Stimulated activated CD8-positive, alpha-beta memory T cell treated with anti-CD3 and anti-CD28 coated beads, Interleukin-2, amount 100 ng/mL, for 1 hour (primary cell): Measurements from ENCODE around the gene MGAT5.
"Not testable (repeated sequence)": the region's sequence is repeated elsewhere in the genome, so short reads cannot be mapped to it uniquely, and the experiment has no call there.

Experiments used
- DNase-seq, 2 donors: peaks; one replicate each; pipeline ENCODE4 v3.0.0-alpha.2; 2020; ENCODE audit warnings: low read depth in 2 of 2

MGAT5 gene

DNA sequence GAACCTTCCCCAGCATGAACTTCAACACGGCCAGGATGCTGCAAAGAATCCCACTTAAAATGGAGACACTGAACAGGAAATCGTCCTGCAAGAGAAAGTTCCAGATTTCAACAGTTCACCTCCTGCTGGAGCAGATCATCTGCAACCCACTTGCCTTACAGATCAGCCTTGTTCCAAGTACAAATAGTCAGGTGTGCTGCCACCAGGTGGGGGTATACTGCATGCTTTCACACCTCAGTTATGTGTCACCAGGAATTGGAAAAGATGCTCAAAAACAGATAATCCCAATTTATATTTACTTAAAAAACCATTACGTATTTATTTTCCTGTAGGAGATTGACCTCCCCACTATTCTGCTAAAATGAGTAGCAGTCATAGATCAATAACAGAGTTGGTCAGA, 212.3 kb downstream of the MGAT5 start:
- DNase-seq = no peak

GRCh38 chr2:134468164-134468563, 214.3 kb downstream of the MGAT5 start:
- DNase-seq = no peak

DNA sequence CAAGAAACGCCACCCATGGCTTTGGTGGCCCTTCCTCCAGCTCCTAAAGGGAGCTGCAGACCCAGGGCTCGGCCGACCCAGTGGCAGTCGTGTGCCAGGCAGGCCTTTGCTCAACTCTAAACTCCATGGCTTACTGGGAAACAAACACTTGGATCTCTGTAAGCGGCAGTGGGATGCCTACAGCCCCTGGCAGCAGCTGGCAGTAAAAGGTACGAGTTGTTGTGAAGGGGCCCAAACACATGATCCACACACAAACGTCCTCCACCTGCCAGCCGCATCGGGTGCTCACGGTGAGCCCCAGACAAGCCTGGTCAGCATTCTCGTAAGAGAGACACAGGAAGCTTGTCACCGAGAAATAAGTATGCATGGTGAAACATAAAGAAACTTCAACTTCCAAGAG, 214.9 kb downstream of the MGAT5 start:
- no peak for DNase-seq

DNA sequence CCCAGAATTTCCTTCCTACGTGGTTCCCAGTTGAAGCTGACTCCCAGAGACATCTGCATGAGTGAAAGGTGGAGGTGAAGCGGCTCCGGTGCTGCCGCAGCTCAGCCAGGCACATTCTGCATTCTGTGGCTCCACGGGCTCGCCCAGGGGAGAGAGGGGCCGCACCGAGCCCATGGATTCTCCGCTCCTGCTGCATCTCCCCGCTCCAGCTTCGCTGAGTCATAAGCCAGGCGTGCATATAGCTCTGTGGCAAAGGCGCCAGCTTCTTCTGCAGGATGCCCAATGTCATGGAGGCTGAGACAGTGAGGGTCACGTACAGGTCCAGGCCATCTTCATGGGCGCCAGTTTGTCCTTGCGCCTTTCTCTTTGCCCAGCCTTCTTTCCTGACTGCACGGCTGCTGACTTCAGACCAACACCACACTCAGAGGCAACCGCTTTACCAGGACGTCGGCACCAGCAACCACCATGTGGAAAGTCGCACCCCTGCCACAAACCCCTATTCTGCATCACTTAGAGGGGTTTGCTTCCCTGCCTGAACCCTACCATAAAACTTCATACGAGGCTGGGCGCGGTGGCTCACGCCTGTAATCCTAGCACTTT, 215.7 kb downstream of the MGAT5 start:
- no peak for DNase-seq

GRCh38 chr2:134470561-134471168, 216.8 kb downstream of the MGAT5 start:
- DNase-seq = no peak

GRCh38 chr2:134476982-134477381, 223.1 kb downstream of the MGAT5 start:
- DNase-seq = not testable (repeated sequence)

GRCh38 chr2:134479696-134480330, 225.9 kb downstream of the MGAT5 start:
- DNase-seq = no peak

DNA sequence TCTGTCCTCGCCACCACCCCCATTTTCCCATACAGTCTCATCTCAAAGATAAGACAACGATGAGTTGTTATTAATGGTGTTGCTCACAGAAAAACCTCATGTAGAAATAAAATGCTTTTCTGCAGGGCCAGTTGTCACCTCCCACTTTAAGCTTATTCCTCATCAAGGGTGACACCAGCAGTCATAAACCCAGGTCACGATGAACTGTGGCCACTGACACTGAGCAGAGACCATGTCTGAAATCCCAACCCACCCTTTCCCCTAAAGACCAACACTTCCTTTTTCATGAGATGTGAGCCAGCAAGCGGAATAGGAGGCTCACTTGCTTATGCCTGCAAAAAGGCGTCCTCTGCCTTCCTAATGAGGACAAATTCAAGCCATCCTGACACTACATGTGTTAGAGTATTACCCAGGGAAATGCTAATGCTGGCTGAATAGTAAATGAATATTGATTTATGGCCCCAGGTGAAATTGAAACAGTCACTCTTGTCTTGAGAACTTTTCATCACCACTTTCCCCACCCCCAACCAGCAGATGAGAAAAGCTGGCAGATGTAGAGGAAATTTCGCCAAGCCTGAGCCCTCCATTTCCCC, 228.4 kb downstream of the MGAT5 start:
- DNase-seq = no peak

GRCh38 chr2:134482766-134483340, 229.0 kb downstream of the MGAT5 start:
- DNase-seq = no peak

DNA sequence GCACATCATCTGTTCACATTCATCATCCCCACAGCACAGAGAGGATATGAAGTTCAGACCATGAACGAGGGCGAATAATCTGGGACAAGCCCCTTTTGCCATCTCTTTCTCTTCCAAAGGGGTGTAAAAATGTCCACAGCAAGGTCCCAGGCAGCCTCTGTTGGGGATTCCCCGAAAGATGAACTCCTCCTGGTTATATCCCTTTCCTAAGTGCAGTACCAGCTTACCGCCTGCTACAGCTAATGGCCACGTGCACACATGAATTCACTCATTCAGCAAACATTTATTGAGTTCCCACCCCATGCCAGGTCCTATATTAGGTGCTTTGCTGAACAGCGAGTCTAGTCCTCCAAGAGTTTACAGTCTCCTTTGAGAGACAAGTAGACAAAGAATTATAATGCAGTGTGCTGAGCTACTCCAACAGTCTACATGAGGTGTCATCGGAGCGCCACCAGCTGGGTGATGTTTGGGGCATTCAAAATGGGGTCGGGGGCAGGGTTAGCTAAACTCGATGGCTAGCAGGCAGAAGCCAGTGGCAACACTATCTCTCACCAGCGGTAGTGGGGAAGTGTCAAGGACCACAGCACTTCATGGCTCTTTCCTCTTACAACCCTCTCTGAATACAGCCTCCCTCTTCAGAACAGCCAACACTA, 236.0 kb downstream of the MGAT5 start:
- no peak for DNase-seq

DNA sequence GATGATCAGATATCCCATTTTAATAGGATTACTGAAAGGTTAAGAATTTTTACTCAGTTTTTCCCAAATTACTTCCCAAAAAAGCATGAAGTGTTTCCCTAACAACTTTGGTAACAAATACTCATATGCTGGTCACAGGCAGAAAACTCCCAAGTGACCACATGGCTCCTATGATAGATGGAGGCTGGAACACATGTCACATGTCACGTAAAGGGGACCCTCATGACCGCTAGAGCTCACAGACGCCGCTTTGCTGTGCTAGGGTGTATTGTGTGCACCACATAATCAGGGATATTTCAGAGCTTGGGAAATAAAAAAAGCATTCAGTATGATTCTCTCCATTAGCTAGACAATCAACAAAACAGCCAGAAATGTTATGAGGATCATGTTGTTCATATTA, 236.7 kb downstream of the MGAT5 start:
- DNase-seq = no peak

DNA sequence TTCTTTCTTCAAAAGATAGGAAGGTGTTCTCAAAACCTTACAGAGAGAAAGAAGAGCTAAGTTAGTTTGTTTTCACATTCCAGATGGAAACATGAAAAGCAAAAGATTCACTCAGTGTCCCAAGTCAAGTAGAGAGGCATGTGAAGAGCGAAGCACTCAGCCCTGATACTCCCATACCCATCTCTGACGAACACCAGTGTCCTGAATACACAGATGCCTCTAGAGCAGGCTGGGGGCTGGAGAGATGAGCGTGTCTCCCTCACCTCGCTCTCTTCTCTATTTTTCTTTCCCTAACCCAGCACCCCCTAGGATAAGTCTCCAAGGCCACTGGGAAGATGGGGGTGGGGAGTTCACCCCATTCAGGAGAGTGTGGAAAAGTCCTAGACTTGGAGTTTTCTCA, 237.2 kb downstream of the MGAT5 start:
- no peak for DNase-seq

GRCh38 chr2:134491771-134492441, 238.0 kb downstream of the MGAT5 start:
- DNase-seq = no peak

DNA sequence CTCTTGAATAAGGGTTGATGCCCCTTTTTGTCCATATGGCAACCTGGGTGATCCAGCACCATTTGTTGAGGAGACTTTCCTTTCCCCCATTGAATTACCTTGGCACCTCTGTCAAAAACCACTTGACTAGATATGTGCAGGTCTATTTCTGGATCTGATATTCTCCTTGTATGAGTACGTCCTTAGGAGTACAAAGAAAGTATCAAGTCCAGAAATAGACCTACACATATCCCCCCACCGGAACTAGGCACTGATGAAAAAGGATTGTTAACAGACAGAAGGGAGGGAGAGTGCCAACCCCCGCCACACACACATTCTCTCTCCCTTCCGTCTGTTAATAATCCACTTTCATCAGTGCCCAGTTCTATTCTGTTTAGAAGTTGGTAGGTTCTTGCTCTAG, 239.9 kb downstream of the MGAT5 start:
- no peak for DNase-seq

DNA sequence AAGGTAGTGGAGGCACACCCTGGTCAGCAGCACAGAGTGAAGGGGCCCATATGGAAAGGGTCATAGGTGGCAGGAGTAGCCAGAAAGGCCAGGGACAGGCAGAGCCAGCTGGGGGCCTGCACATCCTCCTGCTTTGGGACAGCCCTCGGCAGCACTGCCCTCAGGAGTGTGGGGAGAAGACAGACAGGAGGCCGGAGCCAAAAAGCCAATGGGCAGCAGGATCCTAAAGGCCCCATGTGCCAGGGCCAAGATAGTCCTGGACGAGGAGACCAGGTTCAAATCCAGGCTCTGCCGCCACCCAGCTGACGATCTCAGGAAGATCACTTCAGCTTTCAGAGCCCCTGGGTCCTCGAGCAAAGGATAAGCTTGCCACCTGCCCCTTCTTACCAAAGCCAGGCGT, 244.8 kb downstream of the MGAT5 start:
- no peak for DNase-seq

- DNase-seq = no peak
Observed at GRCh38 chr2:134499307-134499926, 245.5 kb downstream of the MGAT5 start.

- DNase-seq = no peak
Observed at GRCh38 chr2:134500211-134500935, 246.5 kb downstream of the MGAT5 start.

DNA sequence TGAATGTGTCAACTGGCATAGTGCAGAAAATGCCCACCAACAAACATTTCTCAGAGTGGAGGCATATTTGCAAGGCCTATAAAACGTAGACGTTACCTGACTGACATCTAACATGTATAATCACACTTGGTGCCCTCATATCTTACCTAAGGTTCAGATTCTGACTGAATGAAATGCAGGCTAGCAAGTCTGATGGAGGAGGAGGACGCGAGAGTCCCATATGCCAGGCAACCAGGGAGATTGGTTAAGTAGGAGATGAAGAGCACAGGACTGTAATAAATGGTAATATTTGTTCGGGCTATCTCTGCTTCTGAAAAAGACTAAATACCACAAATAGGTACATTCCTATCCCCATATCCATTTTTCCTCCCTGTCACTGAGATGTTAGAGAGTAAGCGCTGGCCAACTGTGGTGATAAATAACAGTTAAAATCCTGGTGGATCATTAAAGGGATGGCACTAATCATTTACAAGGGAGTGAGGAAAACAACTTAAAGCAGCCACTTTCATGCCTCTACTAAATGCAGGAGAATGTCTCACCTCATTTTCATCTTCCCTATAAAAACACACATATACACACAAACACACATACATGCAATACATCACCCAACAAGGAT, 247.7 kb downstream of the MGAT5 start:
- DNase-seq = no peak

- DNase-seq = no peak
Observed at GRCh38 chr2:134502104-134502503, 248.2 kb downstream of the MGAT5 start.
